DMS53 (cell line): Measurements from ENCODE around the gene ZPR1.
"Not testable (repeated sequence)": the region's sequence is repeated elsewhere in the genome, so short reads cannot be mapped to it uniquely, and the experiment has no call there.

ENCODE experiments used
- DNase-seq: peaks from one replicate; lab custom pipeline; 2025; lab: John Stamatoyannopoulos, UW

ZPR1 gene

DNA sequence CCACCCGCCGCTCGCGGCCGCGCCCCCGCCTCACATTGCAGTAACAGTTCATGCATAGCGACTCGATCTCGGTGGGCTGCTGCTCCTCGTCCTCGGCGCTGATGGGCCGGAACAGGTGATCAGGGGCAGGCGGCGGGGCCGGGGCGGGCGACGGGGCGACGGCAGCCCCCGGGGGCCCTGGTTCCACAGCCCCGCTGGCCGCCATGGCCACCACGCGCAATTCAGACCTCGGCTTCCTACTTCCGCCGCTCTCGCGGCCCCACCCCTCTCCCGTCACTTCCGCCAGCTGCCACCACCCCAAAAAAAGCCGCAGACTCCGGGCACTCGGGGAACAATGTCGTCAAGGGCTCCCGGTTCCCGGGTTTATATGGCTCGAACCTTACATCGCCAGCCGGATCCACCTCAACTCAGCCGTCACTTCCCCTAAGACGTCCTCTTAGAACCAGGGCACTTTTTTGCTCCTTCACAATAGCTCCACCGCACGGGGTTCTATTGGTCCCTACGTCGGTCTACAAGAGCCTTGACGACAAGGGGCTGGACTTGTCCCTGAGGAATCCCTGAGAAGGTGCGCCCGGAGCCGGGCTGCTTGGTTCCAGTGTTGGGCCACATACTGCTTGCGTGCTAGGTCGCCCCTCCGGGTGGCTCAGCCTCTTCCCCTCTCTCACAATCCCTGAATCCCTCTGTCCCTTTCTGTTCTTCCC lies at the start of gene ZPR1:
TSS of gene ZPR1 (minus strand) at position 238 of the 701 bp plus-strand sequence. CDS start at position 205, 33 bp downstream.
- peak; percentile 89 for DNase-seq

GRCh38 chr11:116836632-116836991 lies 48.8 kb upstream of the ZPR1 start:
- DNase-seq = no peak

DNA sequence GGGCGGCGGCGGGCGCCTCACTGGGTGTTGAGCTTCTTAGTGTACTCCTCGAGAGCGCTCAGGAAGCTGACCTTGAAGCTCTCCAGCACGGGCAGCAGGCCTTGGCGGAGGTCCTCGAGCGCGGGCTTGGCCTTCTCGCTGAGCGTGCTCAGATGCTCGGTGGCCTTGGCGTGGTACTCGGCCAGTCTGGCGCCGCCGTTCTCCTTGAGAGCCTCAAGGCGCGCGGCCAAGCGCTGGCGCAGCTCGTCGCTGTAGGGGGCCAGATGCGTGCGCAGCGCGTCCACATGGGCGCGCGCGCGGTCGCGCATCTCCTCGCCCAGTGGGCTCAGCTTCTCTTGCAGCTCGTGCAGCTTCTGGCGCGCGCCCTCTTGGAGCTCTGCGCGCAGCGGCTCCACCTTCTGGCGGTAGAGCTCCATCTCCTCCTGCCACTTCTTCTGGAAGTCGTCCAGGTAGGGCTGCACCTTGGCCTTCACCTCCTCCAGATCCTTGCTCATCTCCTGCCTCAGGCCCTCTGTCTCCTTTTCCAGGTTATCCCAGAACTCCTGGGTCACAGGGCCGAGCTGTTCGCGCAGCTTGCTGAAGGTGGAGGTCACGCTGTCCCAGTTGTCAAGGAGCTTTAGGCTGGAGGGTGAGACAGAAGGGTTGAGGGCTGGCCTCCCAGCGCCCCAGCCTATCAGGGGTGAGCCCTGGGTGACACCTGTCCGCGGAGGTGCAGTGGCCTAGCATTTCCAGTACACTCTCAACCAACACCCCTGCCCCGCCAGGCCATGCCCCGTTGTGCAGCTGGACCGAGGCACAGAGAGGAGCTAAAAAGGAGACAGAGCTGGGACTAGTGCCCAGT lies 48.2 kb upstream of the ZPR1 start:
- DNase-seq = peak; percentile 92

GRCh38 chr11:116835042-116835772 lies 47.4 kb upstream of the ZPR1 start:
- peak; percentile 49 for DNase-seq

- not testable (repeated sequence) for DNase-seq
Observed at GRCh38 chr11:116834535-116835041, 46.8 kb upstream of the ZPR1 start.

DNA sequence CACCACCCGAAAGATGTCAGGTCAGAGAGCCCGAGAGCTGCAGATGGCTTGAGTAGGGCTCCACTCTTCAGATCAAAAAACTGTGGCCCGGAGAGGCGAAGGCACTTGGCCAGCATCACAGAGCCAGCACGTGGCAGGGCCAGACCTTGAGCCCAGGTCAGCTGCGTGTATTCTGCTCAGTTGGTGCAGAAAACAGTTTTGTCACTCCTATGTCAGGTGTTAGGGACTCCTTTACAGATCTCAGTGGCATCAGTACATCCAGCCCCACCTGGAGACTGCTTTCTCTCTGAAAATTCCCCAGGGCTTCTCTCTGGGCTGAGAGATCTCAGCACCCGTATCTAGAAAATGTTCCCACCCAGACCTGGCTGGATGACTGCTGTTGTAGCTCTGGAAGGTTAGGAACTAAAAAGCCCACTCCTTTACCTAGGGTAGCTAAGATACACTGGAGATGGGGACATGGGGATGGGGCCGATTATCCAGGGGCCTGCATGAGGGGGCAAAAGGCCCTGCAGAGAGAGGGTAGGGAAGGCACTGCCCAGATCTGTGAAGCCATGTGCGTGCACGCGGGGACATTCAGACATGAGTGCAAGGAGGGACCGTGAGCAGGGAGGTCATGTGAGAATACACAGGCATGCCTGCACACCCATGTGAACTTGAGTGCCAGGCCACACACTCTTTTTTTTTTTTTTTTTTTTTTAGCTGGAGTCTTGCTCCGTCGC lies 46.2 kb upstream of the ZPR1 start:
- no peak for DNase-seq

DNA sequence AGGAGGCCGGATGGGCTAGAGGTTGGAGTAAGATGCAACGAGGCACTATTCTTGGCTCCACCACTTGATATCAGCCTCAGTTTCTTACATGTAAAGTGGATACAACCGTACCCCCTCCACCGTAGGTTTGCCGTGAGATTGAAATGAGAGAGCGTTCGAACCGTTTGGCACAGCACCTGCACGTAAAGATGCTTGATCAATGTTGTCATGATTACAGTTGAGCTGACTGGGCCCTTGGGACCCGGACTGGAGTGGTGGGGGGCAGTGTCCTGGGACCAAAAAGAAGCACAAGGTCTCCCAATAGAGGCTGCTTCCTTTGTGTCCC lies 45.6 kb upstream of the ZPR1 start:
- DNase-seq = no peak

GRCh38 chr11:116832350-116833290 lies 44.8 kb upstream of the ZPR1 start:
- DNase-seq = peak; percentile 57

- DNase-seq = no peak
Observed at GRCh38 chr11:116831790-116832349, 44.0 kb upstream of the ZPR1 start.

GRCh38 chr11:116830184-116830912 lies 42.5 kb upstream of the ZPR1 start:
- DNase-seq = no peak

DNA sequence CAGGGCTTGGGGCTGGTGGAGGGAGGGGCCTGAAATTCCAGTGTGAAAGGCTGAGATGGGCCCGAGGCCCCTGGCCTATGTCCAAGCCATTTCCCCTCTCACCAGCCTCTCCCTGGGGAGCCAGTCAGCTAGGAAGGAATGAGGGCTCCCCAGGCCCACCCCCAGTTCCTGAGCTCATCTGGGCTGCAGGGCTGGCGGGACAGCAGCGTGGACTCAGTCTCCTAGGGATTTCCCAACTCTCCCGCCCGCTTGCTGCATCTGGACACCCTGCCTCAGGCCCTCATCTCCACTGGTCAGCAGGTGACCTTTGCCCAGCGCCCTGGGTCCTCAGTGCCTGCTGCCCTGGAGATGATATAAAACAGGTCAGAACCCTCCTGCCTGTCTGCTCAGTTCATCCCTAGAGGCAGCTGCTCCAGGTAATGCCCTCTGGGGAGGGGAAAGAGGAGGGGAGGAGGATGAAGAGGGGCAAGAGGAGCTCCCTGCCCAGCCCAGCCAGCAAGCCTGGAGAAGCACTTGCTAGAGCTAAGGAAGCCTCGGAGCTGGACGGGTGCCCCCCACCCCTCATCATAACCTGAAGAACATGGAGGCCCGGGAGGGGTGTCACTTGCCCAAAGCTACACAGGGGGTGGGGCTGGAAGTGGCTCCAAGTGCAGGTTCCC lies 41.8 kb upstream of the ZPR1 start, which contains the start of gene APOC3:
TSS of gene APOC3 (plus strand) at position 383 of the 659 bp plus-strand sequence. CDS start 676 bp downstream, outside the sequence.
- no peak for DNase-seq

DNA sequence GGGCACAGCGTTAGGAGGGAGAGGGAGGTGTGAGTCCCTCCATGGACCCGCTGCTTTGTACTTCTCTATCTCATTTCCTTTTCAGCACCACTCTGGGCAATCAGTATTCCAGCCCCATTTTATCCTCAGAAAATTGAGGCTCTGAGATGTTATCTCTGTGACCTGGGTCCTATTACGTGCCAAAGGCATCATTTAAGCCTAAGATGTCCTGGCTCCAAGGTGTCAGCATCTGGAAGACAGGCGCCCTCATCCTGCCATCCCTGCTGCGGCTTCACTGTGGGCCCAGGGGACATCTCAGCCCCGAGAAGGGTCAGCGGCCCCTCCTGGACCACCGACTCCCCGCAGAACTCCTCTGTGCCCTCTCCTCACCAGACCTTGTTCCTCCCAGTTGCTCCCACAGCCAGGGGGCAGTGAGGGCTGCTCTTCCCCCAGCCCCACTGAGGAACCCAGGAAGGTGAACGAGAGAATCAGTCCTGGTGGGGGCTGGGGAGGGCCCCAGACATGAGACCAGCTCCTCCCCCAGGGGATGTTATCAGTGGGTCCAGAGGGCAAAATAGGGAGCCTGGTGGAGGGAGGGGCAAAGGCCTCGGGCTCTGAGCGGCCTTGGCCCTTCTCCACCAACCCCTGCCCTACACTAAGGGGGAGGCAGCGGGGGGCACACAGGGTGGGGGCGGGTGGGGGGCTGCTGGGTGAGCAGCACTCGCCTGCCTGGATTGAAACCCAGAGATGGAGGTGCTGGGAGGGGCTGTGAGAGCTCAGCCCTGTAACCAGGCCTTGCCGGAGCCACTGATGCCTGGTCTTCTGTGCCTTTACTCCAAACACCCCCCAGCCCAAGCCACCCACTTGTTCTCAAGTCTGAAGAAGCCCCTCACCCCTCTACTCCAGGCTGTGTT lies 41.1 kb upstream of the ZPR1 start:
- no peak for DNase-seq

DNA sequence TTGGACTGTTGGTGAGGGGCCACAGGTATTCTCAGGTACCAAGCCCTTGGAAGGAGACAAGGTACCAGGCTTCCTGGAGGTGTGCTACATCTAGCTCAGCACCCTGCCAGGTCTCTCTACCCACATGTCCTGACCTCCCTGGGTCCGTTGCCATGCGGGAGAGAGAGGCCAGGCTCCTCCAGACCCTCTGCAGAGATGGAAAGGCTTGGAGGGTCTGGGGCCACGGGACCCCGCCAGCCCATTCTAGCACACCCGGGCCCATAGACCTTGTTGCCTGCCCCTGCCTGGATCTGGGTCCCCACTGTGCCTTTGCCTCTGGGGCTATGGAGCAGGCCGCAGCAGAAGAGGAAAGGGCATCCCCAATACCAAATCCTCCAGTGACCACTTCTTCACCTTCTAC lies 39.6 kb upstream of the ZPR1 start:
- DNase-seq = no peak

DNA sequence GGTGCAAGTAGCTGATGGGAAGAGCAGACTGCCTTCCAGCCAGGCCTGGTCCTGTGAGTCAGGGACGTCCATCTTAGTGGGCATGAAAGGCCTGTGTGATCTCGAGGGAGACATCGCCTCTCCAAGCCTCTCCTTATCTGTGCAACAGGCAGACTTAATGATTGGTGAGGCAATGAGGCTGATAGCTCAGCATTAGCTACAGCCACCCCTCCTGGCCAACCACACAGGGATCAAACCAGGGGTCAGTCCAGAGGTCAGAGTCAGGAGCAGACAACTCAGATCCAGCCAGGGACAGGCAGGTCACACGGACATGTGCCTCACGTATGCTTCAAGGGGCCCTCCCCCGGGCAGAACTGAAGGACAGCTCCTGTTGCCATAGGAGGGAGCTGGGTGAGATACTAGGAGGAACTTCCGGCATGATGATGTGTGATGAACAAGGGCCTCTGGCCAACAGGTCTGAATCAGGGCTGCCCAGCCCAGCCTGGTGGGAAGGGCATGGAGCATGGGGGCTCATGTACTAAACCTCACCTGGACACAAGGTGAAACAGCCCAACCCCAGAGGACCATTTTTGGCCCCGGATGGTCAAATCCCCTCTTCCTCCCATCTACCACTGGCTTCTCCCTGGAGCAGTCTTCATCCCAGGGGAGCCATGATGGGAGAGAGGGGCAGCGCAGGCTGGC lies 39.1 kb upstream of the ZPR1 start:
- DNase-seq = no peak

DNA sequence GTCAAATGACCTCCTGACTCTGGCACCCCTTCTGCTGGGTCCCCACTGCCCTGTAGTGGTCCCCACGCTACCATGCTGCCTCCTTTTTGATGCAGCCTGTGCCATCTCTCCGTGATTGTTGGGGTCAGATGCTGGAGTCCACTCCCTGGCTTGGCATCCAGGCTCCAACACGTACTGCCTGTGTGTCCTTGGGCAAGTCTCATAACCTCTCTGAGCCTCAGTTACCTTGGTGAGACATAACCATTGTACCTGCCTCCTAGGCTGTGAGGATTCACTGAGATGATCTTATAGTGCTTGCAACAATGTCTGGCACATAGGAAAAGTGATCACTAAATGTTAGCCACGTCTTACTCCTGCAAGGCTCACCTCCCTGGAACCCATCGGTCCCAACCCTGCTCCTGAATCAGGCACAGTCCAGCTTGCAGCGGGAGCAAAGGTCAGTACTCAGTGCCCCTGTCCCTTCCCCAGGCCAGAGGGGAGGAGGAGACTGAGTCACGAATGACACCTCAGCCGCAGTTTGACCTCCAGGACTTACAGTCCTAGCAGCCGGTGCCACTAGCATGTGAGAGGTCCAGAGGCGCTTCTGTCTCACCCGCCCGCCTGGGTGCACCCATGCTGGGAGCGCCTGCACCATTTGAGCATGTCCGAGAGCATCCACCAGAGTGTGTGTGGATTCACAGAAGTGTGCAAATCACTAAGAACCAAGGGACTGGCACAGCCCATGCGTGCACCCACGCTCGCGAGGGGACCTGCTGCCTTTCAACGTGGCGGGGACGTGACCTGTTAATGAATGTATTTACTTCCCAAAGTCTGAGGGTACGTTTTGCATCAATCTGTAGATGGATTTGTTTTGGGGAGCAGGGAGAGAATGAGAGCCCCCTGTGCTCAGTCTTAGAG lies 38.3 kb upstream of the ZPR1 start:
- no peak for DNase-seq

DNA sequence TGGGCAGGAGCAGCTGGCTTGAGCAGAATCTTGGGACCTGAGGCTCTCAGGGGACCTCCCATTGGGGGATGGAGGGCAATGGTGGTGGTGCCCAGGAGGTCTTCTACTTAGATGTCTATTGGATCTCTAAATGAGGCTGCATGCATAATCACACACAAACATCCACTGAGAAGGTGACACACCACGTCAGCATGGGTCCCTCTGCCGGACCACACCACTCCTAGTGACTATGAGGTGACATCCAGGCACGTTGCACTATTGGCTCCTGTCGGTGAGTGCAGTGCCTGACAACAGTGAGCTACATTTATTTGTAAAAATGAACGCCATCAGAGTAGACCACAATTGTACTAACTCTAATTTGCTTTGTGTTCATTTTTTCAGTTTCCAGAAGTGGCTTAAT lies 37.6 kb upstream of the ZPR1 start:
- no peak for DNase-seq
